GM03348 (cell line): ENCODE results near the gene TNFRSF19.
"Not testable (repeated sequence)": the region's sequence is repeated elsewhere in the genome, so short reads cannot be mapped to it uniquely, and the experiment has no call there.

Experiments used
- DNase-seq: peaks from one replicate; pipeline ENCODE4 v3.0.0; 2012; ENCODE audit warnings: low spot score

The TNFRSF19 gene, protein sequence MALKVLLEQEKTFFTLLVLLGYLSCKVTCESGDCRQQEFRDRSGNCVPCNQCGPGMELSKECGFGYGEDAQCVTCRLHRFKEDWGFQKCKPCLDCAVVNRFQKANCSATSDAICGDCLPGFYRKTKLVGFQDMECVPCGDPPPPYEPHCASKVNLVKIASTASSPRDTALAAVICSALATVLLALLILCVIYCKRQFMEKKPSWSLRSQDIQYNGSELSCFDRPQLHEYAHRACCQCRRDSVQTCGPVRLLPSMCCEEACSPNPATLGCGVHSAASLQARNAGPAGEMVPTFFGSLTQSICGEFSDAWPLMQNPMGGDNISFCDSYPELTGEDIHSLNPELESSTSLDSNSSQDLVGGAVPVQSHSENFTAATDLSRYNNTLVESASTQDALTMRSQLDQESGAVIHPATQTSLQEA

GRCh38 chr13:23570099-23570920 lies at the start of gene TNFRSF19:
Gene TNFRSF19 (plus strand): TSS chr13:23570412. CDS start chr13:23590184, 19,772 bp downstream.
- DNase-seq = peak; percentile 52

DNA sequence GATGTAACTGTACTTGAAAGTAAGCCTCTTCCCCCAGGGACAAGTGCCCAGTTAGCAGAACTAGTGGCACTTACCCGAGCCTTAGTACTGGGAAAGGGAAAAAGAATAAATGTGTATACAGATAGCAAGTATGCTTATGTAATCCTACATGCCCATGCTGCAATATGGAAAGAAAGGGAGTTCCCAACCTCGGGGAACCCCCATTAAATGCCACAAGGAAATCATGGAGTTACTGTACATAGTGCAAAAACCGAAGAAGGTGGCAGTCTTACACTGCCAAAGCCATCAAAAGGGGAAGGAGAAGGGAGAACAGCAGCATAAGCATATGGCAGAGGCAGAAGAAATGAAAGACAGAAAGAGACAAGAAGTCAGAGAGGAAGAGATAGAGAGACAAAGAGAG lies 40.3 kb upstream of the TNFRSF19 start:
- DNase-seq = not testable (repeated sequence)

DNA sequence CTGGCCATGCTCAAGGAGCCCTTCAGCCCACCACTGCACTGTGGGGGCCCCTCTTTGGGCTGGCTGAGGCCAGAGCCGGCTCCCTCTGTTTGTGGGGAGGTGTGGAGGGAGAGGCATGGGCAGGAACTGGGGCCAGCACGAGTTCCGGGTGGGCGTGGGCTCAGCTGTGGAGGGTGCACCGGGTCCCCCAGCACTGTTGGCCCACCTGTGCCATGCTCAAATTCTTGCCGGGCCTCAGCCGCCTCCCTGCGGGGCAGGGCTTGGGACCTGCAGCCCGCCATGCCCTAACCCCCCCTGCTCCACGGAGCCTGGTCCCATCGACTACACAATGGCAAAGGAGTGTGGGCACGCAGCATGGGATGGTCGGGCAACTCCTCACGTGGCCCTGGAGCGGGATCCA lies 38.8 kb upstream of the TNFRSF19 start:
- DNase-seq = no peak

DNA sequence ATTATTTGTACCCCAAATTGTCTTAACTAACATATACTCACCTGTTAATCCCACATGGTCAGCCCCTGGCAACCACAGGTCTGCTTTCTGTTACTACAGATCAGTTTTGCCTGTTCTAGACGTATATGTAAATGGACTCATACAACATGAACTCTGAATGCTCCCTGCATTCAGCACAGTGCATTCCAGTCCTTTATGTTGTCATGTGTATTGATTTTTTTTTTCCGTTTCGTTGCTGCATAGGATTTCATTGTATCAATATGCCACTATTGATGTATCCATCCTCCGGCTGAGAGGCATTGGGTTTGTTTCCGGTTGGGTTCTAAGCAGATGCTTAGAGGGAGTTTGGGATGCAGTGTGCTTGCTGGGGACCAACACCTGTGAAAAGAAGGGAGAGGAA lies 36.1 kb upstream of the TNFRSF19 start:
- no peak for DNase-seq

DNA sequence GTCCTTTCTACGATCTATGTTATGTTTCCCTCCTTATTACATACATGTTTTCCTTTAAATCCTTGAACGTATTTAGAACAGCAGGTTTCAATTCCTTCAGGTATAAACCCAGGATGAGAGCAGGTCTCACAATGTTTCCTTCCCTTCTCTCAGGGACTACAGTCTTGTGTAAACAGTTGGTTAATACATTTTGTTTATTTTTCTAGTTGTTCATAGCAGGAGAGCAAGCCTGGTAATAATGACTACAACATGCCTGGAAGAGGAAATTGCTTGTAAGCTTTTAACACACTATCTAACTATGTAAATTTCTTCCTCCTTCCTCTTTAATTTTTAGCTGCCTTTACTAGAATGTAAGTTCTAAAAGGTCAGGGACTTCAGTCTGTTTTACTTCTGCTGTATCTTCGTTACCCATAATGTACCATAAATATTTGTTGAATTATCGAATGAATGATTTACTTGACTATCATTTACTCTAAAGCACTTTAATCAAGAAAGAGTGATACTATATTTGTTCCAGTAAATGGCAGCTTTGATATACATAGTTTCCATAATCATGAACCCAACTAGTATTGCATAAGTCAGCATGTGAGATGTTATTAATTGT lies 28.9 kb upstream of the TNFRSF19 start:
- DNase-seq = no peak

DNA sequence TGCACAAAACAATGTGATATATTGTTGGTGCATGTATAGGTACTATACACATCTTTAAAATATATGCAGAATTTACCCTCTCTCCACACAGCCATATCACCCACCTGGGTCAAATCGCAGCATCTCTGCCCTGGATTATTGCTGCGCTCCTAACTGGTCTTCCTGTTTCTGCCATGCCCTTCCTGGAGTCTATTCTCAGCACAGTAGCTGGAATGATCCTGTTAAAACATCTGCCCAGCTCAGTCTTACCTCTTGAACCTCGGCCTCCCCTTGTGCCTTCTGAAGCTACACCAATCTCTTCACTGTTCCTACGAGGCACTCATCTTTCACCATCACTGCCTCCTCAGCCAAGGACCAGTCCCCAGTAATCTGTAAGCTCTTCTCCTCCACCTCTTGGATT lies 25.5 kb upstream of the TNFRSF19 start:
- no peak for DNase-seq

GRCh38 chr13:23547000-23547590 lies 23.1 kb upstream of the TNFRSF19 start:
- peak; percentile 68 for DNase-seq

GRCh38 chr13:23549724-23550123 lies 20.5 kb upstream of the TNFRSF19 start:
- no peak for DNase-seq

DNA sequence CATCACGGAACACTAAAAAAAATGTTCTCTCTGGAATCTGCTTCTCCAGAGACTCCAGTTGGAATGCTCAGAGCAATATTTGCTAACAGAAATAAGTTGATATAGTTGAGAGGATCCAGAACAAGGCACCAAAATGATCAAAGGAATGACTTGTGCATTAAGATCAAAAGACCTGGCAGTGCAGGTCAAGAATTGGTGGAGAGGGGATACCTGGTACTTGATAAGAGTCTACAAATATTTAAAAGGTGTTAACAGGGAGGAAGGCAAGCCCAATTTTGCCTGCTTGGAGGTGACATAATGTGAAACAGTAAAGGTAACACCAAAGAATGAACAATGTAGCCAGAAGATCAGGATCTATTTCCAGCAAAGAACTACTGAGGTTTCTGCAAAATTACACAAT lies 20.0 kb upstream of the TNFRSF19 start:
- DNase-seq = no peak

DNA sequence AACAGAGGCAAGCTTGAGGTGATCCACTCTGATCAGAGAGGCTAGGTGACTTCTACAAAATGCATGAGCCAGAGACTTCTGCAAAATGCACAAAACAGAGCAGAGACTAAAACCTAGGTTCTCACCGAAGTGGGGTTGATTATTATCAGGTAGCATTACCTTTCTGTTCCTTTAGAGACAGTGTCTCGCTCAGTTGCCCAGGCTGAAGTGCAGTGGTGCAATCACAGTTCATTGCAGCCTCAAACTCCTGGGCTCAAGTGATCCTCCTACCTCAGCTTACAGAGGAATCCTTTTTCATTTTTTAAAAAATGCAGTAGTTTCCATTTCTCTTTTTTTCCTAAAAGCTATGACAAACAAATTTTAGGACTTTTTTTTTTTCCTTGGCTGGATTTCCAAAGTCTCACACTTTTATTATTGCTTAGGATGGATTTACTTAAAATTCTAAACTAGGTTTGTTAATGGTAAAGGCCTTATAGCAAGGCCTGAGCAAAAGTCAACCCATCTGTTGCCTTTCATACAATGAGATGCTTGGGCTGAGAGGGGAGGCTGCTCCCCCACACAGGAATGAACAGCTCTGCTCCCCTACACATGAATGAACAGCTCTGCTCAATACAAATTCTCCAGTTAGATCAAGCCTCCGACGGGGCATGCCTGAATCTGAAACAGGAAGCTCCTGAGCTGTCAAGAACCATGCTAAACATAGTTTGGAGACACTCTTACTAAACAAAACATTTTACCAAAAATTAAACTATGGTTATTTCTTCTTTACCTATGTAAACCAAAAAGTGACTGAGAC lies 18.8 kb upstream of the TNFRSF19 start:
- DNase-seq = no peak

DNA sequence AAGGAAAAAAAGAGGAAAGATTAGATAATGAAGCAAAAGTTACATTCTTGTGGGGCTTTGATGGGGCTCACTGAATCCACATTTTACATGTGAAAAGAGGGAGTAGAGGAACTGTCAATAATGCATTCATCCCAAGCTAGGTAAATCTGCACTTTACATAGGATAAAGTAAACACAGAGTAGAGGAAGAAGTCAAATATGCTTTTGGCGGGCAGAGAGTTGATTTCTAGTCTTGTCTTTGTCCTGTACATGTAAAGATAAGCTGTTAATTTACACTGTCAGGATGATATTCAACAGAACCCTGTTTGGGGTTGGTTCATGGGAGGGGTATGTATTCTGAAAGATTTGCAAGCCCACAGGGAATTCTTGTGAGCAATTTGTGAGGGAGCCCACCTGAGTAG lies 18.0 kb upstream of the TNFRSF19 start:
- no peak for DNase-seq

- DNase-seq = no peak
These were observed 17.6 kb upstream of the TNFRSF19 start for GRCh38 chr13:23552661-23553060.

DNA sequence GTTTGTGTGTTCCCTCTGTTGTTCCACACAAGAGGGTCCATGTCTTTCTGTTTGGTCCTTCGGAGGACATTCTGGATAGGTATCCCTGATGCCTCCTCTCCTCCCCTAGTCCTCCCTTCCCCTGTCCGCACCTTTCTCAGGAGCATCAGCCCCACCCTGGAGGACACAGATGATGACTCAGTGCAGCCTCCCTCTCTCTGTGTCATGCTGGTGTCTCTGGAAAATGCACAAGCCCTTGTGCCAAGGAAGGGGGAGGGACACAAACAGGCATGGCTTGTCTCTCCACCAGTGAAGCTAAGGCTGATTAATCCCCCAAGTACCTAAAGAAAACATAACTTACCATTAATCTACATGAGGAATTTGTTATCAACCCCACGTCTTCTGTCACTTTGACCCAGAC lies 16.2 kb upstream of the TNFRSF19 start:
- peak; percentile 11 for DNase-seq

DNA sequence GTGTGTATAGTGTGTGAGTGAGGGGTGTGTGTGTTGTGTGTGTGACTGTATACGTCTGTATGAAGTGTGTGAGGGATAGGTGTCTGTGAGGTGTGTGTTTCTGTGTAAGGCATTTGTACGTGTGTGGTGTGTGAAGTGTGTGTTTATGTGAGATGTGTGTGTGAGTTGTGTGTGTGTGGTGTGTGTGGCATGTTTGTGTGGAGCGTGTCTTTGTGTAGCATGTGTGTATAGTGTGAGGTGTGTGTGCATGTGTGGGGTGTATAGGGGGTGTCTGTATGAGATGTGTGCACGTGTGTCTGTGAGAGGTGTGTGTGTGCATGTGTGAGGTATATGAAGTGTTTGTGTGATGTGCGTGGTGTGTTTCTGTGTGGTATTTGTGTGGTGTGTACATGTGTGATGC lies 13.2 kb upstream of the TNFRSF19 start:
- no peak for DNase-seq

DNA sequence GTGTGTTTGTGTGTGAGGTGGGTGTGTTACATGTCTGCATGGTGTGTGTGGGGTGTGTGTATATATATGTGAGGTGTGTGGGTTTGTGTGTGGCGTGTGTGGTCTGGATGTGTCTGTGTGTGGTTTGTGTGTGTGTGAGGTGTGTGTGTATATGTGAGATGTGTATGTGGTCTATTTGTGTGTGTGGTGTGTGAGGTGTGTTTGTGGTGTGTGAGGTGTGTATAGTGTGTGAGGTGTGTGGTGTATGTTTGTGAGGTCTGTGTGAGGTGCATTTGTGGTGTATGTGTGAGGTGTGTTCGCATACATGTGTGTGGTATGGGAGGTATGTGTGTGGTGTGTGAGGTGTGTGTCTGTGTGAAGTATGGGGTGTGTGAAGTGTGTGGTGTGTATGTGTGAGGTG lies 12.5 kb upstream of the TNFRSF19 start:
- no peak for DNase-seq

- DNase-seq = peak; percentile 92
These were observed 11.3 kb upstream of the TNFRSF19 start for GRCh38 chr13:23558675-23559536.

DNA sequence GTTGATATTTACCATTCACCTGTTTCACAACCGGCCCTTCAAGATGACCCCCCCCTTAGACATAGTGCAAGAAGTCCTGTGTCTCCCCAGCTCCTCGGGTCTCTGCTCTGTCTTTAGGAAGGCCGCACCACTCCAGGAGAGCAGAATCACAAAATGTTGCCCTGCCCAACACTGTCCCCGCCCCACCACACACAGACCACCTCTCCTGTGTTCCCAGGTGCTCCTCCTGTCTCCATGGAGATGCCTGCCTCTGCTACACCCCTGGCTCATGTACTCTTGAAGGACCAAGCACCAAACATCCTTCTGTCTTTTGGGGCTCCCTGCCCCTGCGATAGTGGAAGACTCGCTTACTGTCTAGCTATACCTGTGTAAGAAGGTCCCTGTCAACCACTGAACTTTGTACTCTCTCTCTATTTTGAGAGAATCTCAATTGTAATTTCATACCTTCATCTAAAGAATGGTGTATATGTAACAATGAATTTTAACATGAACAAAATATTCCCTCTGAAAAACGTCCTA lies 9.6 kb upstream of the TNFRSF19 start:
- no peak for DNase-seq

DNA sequence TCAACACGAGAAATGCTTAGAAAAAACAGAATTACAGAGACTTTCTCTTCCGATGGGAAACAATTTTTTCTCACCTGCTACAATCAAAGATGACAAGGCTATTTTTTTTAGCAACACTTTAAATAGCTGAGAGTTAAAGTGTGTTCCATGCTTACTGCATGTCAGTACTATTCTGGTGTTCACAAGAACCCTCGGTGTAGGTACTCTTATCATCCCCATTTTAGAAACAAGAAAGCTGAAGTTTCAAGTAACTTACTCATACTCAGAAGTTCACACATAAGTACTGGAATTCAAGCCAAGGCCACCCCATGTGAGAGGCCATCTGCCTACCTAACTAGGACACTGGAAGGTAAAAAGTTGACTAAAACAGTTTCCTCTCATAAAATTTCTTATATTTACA lies 9.0 kb upstream of the TNFRSF19 start:
- no peak for DNase-seq

- no peak for DNase-seq
These were observed 6.9 kb upstream of the TNFRSF19 start for GRCh38 chr13:23563085-23563845.
